ENCODE data around the gene NTMT1.

NTMT1 gene

GRCh38 chr9:129598089-129598596 is 27.8 kb upstream of the NTMT1 start:
- no peak for DNase-seq (ENCODE audit: low read depth)
- no peak overlapping the region for H3K4me3 ChIP-seq (ENCODE audit: low read length)
- no peak for TF ChIP-seq CTCF (conservative IDR thresholded peaks at IDR 0.05; ENCODE audit: low read depth, low read length)

- TF ChIP-seq CTCF (conservative IDR thresholded peaks at IDR 0.05; ENCODE audit: low read depth, low read length), result no peak
- DNase-seq (ENCODE audit: low read depth), result no peak
- H3K4me3 ChIP-seq (ENCODE audit: low read length), result no peak overlapping the region
These were observed 24.8 kb upstream of the NTMT1 start for GRCh38 chr9:129601082-129601674.

- no peak for DNase-seq (ENCODE audit: low read depth)
- no peak overlapping the region for H3K4me3 ChIP-seq (ENCODE audit: low read length)
- TF ChIP-seq CTCF (conservative IDR thresholded peaks at IDR 0.05; ENCODE audit: low read depth, low read length), result no peak
These were observed 23.2 kb upstream of the NTMT1 start for GRCh38 chr9:129602598-129603415.

DNA sequence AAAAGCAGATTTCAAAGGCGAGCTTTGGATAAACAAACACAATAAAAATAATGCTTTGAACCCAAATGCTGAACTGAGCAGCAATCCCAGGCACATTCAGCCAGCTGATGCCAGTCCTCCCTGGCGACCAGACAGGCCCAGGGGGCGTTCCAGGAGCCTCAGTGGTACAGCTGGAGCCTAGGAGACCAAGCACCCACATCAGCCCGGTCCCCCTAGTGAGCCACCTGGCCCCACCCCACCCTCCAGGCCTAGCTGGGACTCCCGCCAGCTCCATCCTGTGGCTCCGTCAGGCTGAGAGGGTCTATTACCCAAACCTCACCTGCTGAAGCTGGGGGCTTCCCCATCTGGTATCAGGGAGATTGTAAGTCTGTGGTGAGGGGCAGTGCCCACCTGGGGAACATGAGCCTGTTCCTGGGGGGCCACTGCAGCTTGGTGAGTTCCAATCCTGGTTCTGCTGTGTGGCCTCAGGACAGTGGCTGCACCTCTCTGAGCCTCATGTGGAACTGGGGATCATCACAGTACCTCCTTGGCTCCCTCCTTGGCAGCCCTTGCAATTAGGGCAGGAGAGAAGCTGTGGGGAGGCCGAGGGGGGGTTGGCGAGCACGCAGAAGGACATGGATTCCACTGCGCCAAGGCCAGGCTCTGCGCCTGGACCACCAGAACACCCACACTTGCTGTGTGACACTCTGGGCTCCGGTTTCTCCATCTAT is 21.8 kb upstream of the NTMT1 start:
- no peak for TF ChIP-seq CTCF (conservative IDR thresholded peaks at IDR 0.05; ENCODE audit: low read depth, low read length)
- no peak overlapping the region for H3K4me3 ChIP-seq (ENCODE audit: low read length)
- no peak for DNase-seq (ENCODE audit: low read depth)

DNA sequence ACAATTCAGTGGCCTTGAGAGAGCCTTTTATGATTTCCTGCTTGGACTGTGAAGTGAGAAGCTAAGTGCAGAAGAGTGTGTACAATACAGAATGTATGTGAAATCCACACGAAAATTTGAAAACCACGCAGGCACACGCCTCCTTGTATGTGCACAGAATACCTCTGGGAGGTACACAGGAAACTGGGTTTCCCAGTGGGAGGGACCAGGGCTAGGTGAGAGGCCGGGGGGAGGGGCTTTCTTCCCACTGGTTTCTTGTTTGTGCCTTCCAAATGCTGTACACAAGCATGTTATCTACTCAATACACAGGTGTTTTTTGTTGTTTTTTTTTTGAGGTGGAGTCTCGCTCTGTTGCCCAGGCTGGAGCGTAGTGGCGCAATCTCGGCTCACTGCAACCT is 21.2 kb upstream of the NTMT1 start:
- H3K4me3 ChIP-seq (ENCODE audit: low read length), result no peak overlapping the region
- no peak for DNase-seq (ENCODE audit: low read depth)
- TF ChIP-seq CTCF (conservative IDR thresholded peaks at IDR 0.05; ENCODE audit: low read depth, low read length), result no peak

DNA sequence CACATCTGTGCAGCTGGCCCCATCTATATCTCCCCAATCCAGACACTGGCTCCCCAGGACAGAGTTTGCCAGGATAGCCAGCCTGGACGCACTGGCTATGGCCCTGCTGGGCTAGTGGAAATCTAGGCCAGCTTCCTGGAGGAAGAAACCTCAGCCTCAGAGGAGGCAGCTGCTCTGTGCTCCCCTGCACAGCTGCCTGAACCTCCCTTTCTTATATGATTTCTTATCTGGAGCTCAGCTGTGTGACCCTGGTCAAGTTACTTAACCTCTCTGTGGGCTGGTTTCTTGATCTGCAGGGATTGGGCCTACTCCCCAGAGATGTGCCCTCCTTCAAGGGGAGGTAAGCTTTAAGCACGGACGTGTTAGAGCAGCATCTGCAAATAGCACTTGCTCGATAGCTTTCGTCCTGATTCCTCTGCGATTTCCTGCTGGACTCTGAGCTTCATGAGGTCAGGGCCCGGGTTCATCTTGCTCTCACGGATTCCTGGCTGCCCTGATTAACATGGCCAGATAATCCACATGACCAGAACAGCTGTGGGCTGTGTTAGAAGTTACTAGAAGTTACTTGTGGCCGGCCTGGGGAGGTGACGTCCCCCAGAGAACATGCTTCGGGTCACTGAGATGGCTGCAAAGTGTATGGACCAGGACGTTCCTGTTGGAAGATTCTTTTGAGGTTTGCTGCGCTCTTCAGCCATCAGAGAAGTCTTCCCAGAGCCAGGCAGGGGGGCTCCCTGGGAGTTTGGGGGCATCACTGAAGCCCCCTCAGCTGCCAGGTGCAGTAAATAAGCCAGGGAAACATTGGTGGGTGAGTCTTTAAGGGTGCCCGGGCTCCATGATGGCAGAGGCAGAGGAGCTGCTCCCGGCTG is 19.6 kb upstream of the NTMT1 start:
- H3K4me3 ChIP-seq (ENCODE audit: low read length), result no peak overlapping the region
- TF ChIP-seq CTCF (conservative IDR thresholded peaks at IDR 0.05; ENCODE audit: low read depth, low read length), result no peak
- no peak for DNase-seq (ENCODE audit: low read depth)
